NCI-H524 treated with DMSO at 0.1 percent for 48 hours (cell line): Measurements from ENCODE around the gene HNRNPUL1.

Source experiments
- DNase-seq: peaks from one replicate; lab custom pipeline; 2025; lab: John Stamatoyannopoulos, UW

Gene HNRNPUL1

GRCh38 chr19:41353466-41354342 lies 89.5 kb downstream of the HNRNPUL1 start, which contains the start of gene TGFB1:
TGFB1 (minus strand) TSS chr19:41353922; CDS start chr19:41353044, 878 bp downstream.
- DNase-seq, result no peak

- DNase-seq, result no peak
Measured at GRCh38 chr19:41354343-41354953, 90.3 kb downstream of the HNRNPUL1 start.

GRCh38 chr19:41355035-41355434 lies 90.9 kb downstream of the HNRNPUL1 start:
- no peak for DNase-seq

- DNase-seq, result no peak
Measured at GRCh38 chr19:41355802-41356201, 91.6 kb downstream of the HNRNPUL1 start.

GRCh38 chr19:41356984-41357739 lies 93.0 kb downstream of the HNRNPUL1 start:
- no peak for DNase-seq
